HepG2 (cell line): ENCODE results near the gene IWS1. TPM values are rescaled to one million over a fixed set of nuclear protein-coding genes. Genes with fewer than 3 reads are reported as not detected.

Experiments
- FOXA1 ChIP-seq, 2 experiments: fragments of 450-650 bp in 1 of 2; sonication (generic) in 1 of 2; formaldehyde crosslinking in 1 of 2; IDR thresholded peaks; 2 replicates each; pipeline versions ENCODE4 v1.4.0 to v1.6.1; 2016 to 2020; ENCODE audit warnings: missing genetic modification reagents in 1 of 2
- FOXC1 ChIP-seq: sonication (generic); formaldehyde crosslinking; IDR thresholded peaks from 2 replicates; pipeline ENCODE4 v1.8.0; 2022; ENCODE audit warnings: mild to moderate bottlenecking, missing genetic modification reagents, borderline replicate concordance
- HES4 ChIP-seq: sonication (generic); formaldehyde crosslinking; IDR thresholded peaks from 2 replicates; pipeline ENCODE4 v1.9.0; 2021; ENCODE audit warnings: mild to moderate bottlenecking, missing genetic modification reagents, borderline replicate concordance
- IRF2 ChIP-seq: IDR thresholded peaks from 2 replicates; pipeline ENCODE4 v1.6.1; 2018; ENCODE audit warnings: missing genetic modification reagents, missing compliant biosample characterization
- ISX ChIP-seq: sonication (generic); formaldehyde crosslinking; conservative IDR thresholded peaks from 2 replicates; pipeline ENCODE4 v1.5.0; 2020; ENCODE audit warnings: missing genetic modification reagents
- SMYD3 ChIP-seq: sonication (generic); formaldehyde crosslinking; IDR thresholded peaks from 2 replicates; pipeline ENCODE4 v1.8.1; 2023; ENCODE audit warnings: mild to moderate bottlenecking, missing genetic modification reagents
- ZNF230 ChIP-seq: sonication (generic); formaldehyde crosslinking; IDR thresholded peaks from 2 replicates; pipeline ENCODE4 v1.4.0; 2020; ENCODE audit warnings: mild to moderate bottlenecking, missing genetic modification reagents
- ZNF558 ChIP-seq: sonication (generic); formaldehyde crosslinking; IDR thresholded peaks from 2 replicates; pipeline ENCODE4 v1.9.0; 2022; ENCODE audit warnings: mild to moderate bottlenecking, missing genetic modification reagents, borderline replicate concordance
- ZNF598 ChIP-seq: sonication (generic); formaldehyde crosslinking; IDR thresholded peaks from 2 replicates; pipeline ENCODE4 v1.5.1; 2020; ENCODE audit warnings: mild to moderate bottlenecking, missing genetic modification reagents, borderline replicate concordance
- ZNF724P ChIP-seq: sonication (generic); formaldehyde crosslinking; IDR thresholded peaks from 2 replicates; pipeline ENCODE4 v1.8.0; 2022; ENCODE audit warnings: missing genetic modification reagents, borderline replicate concordance
- ZNF747 ChIP-seq: sonication (generic); formaldehyde crosslinking; IDR thresholded peaks from 2 replicates; pipeline ENCODE4 v1.8.1; 2023; ENCODE audit warnings: missing genetic modification reagents, mild to moderate bottlenecking, borderline replicate concordance
- ZSCAN9 ChIP-seq: IDR thresholded peaks from 2 replicates; pipeline ENCODE4 v1.6.1; 2016; ENCODE audit warnings: borderline replicate concordance
- polyA plus RNA-seq, 8 experiments: library from polyadenylated mRNA; depleted of rRNA in 3 of 8; stranded (reverse) in 7 of 8; unstranded in 1 of 8; fragments of >200 nt; fragmentation: Illumina TruSeq in 4 of 8; extraction: Trizol in 4 of 8; gene quantifications; 2 replicates each; pipeline versions ENCODE4 v1.2.1 to v1.2.3, GENCODE V29; 2011 to 2016; ENCODE audit warnings: low read depth in 4 of 8, missing spikeins in 1 of 8, mixed read lengths in 1 of 8; ENCODE audit not compliant: insufficient read depth in 1 of 8
- total RNA-seq, 5 experiments: library from RNA; depleted of rRNA; stranded (reverse); fragments of >200 nt; fragmentation: Illumina TruSeq; extraction: Trizol; gene quantifications; 2 replicates each; pipeline ENCODE4 v1.2.3, GENCODE V29; 2016; ENCODE audit warnings: low read depth in 1 of 5
- TF ChIP-seq, protein P1 (sequence below): sonication (generic); formaldehyde crosslinking; IDR thresholded peaks from 2 replicates; pipeline ENCODE4 v1.5.0; 2020; ENCODE audit warnings: missing genetic modification reagents
- TF ChIP-seq, protein P2 (sequence below): sonication (generic); formaldehyde crosslinking; IDR thresholded peaks from 2 replicates; pipeline ENCODE4 v1.5.0; 2020; ENCODE audit warnings: missing genetic modification reagents
- TF ChIP-seq, protein P3 (sequence below): sonication (generic); formaldehyde crosslinking; IDR thresholded peaks from 2 replicates; pipeline ENCODE4 v1.9.0; 2021; ENCODE audit warnings: mild to moderate bottlenecking, missing genetic modification reagents

IWS1 gene
- total and polyA plus RNA-seq, 2 of the 13 experiments (the other 11 are each of a cell fraction or from before 2014, with no cell fraction given): 28.9 to 62.3 TPM

GRCh38 chr2:127437781-127438726 lies 88.2 kb downstream of the IWS1 start (continued):
- TF ChIP-seq ZNF724P (CRISPR knock-in tag): 0 out of 2 replicates have a peak, but pooled peaks have one; percentile 50
- TF ChIP-seq, protein P1, sequence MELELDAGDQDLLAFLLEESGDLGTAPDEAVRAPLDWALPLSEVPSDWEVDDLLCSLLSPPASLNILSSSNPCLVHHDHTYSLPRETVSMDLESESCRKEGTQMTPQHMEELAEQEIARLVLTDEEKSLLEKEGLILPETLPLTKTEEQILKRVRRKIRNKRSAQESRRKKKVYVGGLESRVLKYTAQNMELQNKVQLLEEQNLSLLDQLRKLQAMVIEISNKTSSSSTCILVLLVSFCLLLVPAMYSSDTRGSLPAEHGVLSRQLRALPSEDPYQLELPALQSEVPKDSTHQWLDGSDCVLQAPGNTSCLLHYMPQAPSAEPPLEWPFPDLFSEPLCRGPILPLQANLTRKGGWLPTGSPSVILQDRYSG (CRISPR knock-in tag): peak; percentile 83; the same call in 1 of the 2 replicates
- TF ChIP-seq SMYD3 (CRISPR knock-in tag): peak; percentile 79; the same call in 1 of the 2 replicates
- TF ChIP-seq, protein P2, sequence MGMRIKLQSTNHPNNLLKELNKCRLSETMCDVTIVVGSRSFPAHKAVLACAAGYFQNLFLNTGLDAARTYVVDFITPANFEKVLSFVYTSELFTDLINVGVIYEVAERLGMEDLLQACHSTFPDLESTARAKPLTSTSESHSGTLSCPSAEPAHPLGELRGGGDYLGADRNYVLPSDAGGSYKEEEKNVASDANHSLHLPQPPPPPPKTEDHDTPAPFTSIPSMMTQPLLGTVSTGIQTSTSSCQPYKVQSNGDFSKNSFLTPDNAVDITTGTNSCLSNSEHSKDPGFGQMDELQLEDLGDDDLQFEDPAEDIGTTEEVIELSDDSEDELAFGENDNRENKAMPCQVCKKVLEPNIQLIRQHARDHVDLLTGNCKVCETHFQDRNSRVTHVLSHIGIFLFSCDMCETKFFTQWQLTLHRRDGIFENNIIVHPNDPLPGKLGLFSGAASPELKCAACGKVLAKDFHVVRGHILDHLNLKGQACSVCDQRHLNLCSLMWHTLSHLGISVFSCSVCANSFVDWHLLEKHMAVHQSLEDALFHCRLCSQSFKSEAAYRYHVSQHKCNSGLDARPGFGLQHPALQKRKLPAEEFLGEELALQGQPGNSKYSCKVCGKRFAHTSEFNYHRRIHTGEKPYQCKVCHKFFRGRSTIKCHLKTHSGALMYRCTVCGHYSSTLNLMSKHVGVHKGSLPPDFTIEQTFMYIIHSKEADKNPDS (CRISPR knock-in tag): no peak
- no peak for TF ChIP-seq ZNF747 (CRISPR knock-in tag)
- TF ChIP-seq FOXA1 (IDR thresholded peaks at IDR 0.05): peak; percentile 35; the same call in 1 of the 2 replicates
- TF ChIP-seq FOXA1 (CRISPR knock-in tag; IDR thresholded peaks at IDR 0.05): peak; percentile 93
- TF ChIP-seq ZNF598: peak; percentile 70; the same call in 1 of the 2 replicates
- TF ChIP-seq, protein P3, sequence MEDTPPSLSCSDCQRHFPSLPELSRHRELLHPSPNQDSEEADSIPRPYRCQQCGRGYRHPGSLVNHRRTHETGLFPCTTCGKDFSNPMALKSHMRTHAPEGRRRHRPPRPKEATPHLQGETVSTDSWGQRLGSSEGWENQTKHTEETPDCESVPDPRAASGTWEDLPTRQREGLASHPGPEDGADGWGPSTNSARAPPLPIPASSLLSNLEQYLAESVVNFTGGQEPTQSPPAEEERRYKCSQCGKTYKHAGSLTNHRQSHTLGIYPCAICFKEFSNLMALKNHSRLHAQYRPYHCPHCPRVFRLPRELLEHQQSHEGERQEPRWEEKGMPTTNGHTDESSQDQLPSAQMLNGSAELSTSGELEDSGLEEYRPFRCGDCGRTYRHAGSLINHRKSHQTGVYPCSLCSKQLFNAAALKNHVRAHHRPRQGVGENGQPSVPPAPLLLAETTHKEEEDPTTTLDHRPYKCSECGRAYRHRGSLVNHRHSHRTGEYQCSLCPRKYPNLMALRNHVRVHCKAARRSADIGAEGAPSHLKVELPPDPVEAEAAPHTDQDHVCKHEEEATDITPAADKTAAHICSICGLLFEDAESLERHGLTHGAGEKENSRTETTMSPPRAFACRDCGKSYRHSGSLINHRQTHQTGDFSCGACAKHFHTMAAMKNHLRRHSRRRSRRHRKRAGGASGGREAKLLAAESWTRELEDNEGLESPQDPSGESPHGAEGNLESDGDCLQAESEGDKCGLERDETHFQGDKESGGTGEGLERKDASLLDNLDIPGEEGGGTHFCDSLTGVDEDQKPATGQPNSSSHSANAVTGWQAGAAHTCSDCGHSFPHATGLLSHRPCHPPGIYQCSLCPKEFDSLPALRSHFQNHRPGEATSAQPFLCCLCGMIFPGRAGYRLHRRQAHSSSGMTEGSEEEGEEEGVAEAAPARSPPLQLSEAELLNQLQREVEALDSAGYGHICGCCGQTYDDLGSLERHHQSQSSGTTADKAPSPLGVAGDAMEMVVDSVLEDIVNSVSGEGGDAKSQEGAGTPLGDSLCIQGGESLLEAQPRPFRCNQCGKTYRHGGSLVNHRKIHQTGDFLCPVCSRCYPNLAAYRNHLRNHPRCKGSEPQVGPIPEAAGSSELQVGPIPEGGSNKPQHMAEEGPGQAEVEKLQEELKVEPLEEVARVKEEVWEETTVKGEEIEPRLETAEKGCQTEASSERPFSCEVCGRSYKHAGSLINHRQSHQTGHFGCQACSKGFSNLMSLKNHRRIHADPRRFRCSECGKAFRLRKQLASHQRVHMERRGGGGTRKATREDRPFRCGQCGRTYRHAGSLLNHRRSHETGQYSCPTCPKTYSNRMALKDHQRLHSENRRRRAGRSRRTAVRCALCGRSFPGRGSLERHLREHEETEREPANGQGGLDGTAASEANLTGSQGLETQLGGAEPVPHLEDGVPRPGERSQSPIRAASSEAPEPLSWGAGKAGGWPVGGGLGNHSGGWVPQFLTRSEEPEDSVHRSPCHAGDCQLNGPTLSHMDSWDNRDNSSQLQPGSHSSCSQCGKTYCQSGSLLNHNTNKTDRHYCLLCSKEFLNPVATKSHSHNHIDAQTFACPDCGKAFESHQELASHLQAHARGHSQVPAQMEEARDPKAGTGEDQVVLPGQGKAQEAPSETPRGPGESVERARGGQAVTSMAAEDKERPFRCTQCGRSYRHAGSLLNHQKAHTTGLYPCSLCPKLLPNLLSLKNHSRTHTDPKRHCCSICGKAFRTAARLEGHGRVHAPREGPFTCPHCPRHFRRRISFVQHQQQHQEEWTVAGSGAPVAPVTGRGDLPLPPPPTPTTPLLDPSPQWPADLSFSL (CRISPR knock-in tag): no peak
- TF ChIP-seq IRF2 (CRISPR knock-in tag): peak; percentile 95
- TF ChIP-seq HES4 (CRISPR knock-in tag): no peak; the same call in 1 of the 2 replicates
- TF ChIP-seq ISX (CRISPR knock-in tag): no peak
- no peak; the same call in 1 of the 2 replicates for TF ChIP-seq ZNF558 (CRISPR knock-in tag)
- peak; percentile 78; the same call in 1 of the 2 replicates for TF ChIP-seq FOXC1 (CRISPR knock-in tag)
- peak; percentile 78 for TF ChIP-seq ZSCAN9 (CRISPR knock-in tag)
- 0 out of 2 replicates have a peak, but pooled peaks have one; percentile 79 for TF ChIP-seq ZNF230 (CRISPR knock-in tag)
